H1 (cell line): ENCODE data around the gene EFEMP1. TPM values are rescaled to one million over a fixed set of nuclear protein-coding genes. Genes with fewer than 3 reads are reported as not detected.

ENCODE experiments used
- BACH1 ChIP-seq: IDR thresholded peaks from 2 replicates; pipeline ENCODE4 v1.6.1; 2012; ENCODE audit warnings: low read length, improper control_type of control experiment
- CBX5 ChIP-seq: fragments of 300-800, 300-1000 bp; sonication (generic); IDR thresholded peaks from 2 replicates; pipeline ENCODE4 v1.7.1; 2016; ENCODE audit warnings: antibody characterized with exemption, low read length, low read depth
- CEBPB ChIP-seq: IDR thresholded peaks from 2 replicates; pipeline ENCODE4 v1.6.1; 2012; ENCODE audit warnings: low read depth, low read length
- CHD7 ChIP-seq: fragments of 300-600 bp; sonication (generic); IDR thresholded peaks from 2 replicates; pipeline ENCODE4 v1.7.1; 2012; ENCODE audit warnings: low read length, moderate library complexity, mild to moderate bottlenecking, inconsistent platforms; ENCODE audit not compliant: insufficient replicate concordance
- FOSL1 ChIP-seq: IDR thresholded peaks from 2 replicates; pipeline ENCODE4 v1.6.1; 2011; ENCODE audit warnings: mild to moderate bottlenecking, low read depth, low read length, moderate library complexity; ENCODE audit not compliant: insufficient read depth
- HDAC2 ChIP-seq, 2 experiments: fragments of 300-600 bp in 1 of 2; sonication (generic) in 1 of 2; IDR thresholded peaks; 2 replicates each; pipeline ENCODE4 v1.6.1; 2011 to 2012; ENCODE audit warnings: low read depth in 2 of 2, low read length in 2 of 2, mild to moderate bottlenecking in 2 of 2, moderate library complexity in 2 of 2, borderline replicate concordance in 1 of 2, inconsistent platforms in 1 of 2
- PHF8 ChIP-seq: fragments of 200-600 bp; sonication (generic); conservative IDR thresholded peaks from 2 replicates; pipeline ENCODE4 v1.7.1; 2012; ENCODE audit warnings: low read depth, mild to moderate bottlenecking, inconsistent platforms, low read length, moderate library complexity
- RFX5 ChIP-seq: IDR thresholded peaks from 2 replicates; pipeline ENCODE4 v1.6.1; 2011; ENCODE audit warnings: low read depth, low read length, improper control_type of control experiment, borderline replicate concordance
- RXRA ChIP-seq: IDR thresholded peaks from 2 replicates; pipeline ENCODE4 v1.6.1; 2011; ENCODE audit warnings: low read depth, mild to moderate bottlenecking, low read length, moderate library complexity; ENCODE audit not compliant: insufficient read depth
- TAF1 ChIP-seq: IDR thresholded peaks from 2 replicates; pipeline ENCODE4 v1.6.1; 2011; ENCODE audit warnings: mild to moderate bottlenecking, low read depth, low read length
- YY1 ChIP-seq: IDR thresholded peaks from 2 replicates; pipeline ENCODE4 v1.6.1; 2011; ENCODE audit warnings: low read depth, mild to moderate bottlenecking, low read length
- polyA plus RNA-seq, 7 experiments: library from polyadenylated mRNA; depleted of rRNA in 3 of 7; stranded (reverse) in 5 of 7; unstranded in 2 of 7; fragments of >200 nt in 5 of 7; fragments of 200-250 nt in 2 of 7; gene quantifications; 1 replicate in 5 of 7; 2 replicates in 1 of 7; 4 replicates in 1 of 7; pipeline versions ENCODE4 v1.2.1 to v1.2.3, GENCODE V29; 2011 to 2013; ENCODE audit warnings: missing spikeins in 2 of 7, mixed read lengths in 2 of 7
- total RNA-seq: library from RNA; stranded (reverse); fragmentation: NEBNext Ultra II Directional; extraction: Animal tissue kit (Norgen Biotek cat#: 25700); gene quantifications from 2 replicates; pipeline ENCODE4 v1.2.1, GENCODE V29; 2021

The EFEMP1 gene
- total and polyA plus RNA-seq, 2 of the 8 experiments (the other 6 are each of a cell fraction or from before 2014, with no cell fraction given) = 15.5 to 19.7 TPM

DNA sequence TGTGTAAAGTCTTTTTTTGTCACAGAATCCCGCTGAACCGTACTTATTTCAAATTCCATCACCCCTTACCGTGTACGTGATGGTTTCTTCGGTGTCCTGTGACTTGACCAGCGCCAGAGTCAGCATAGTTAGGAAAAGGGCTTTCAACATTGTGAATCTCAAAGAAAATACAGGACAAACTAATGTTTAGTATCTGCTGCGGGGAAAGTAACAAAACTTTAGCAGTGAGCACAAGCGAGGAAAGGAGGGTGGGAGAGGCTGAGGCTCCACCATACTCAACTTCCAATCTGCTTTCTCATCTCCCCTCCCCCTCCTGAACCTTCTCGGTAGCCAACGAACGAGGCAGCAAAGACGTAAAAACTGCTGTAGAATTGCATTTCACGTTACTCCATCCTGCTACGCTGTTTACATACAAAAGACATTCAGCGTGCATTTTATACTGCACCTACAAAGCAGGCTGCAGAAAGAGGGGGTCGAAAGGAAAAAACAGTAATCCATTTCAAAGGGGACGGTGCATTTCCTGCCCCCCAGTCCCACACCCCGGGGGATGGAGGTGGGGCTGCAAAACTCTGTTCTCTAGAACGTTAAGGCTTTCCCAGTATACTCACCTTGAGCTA lies 1.2 kb downstream of the EFEMP1 start (continued):
- TF ChIP-seq CHD7 = no peak
- no peak for TF ChIP-seq PHF8
- TF ChIP-seq RFX5 = no peak
- TF ChIP-seq CBX5 = no peak
- no peak for TF ChIP-seq BACH1
- no peak for TF ChIP-seq RXRA
- no peak for TF ChIP-seq CEBPB
- TF ChIP-seq FOSL1 = no peak
- no peak for TF ChIP-seq YY1
- no peak; the same call in 1 of the 2 replicates for TF ChIP-seq TAF1
- no peak for TF ChIP-seq HDAC2 (IDR thresholded peaks at IDR 0.05; ENCODE audit: borderline replicate concordance in 1 of 2, low read depth in 2 of 2, low read length in 2 of 2)
